Dedifferentiated amniotic fluid mesenchymal stem cell (primary cell): ENCODE data around the gene GABRA4.

Experiments used
- DNase-seq: peaks from one replicate; pipeline ENCODE4 v3.0.0-alpha.2; 2016; ENCODE audit errors: extremely low spot score

GABRA4 gene

DNA sequence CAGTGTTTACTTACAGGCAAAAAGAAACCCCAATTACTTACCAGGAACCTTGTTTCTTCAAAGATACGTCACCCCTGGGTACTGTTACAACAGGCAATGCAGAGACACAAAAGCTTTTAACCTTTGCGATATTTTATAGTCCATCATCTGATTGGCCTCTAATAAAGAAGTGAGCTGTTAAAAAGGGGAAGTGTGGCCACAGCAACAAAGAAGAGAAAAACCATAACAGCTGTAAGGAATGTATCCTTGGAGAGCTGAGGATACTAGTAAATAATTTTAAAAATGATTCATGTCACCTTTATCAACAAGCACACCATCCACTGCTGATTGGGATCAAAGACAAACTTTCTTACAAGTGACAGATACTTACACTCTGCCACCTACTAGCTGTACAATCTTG, 14.1 kb downstream of the GABRA4 start:
- no peak for DNase-seq

DNA sequence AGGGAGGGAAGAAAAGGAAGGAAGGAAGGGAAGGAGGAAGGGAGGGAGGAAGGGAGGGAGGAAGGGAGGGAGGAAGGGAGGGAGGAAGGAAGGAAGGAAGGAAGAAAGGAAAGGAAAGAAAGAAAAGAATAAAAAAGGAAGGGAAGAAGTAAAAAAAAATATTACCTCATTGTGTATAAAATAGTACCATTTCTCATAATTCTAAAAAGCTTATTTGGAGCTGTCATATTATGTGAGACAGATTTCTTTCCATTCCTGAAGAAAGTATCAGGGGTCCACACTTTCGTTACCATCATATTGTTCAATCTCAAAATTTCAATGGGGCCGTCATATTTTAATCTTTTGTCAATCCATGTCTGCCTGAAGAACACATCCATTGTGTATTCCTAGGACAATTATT, 16.1 kb downstream of the GABRA4 start:
- no peak for DNase-seq

DNA sequence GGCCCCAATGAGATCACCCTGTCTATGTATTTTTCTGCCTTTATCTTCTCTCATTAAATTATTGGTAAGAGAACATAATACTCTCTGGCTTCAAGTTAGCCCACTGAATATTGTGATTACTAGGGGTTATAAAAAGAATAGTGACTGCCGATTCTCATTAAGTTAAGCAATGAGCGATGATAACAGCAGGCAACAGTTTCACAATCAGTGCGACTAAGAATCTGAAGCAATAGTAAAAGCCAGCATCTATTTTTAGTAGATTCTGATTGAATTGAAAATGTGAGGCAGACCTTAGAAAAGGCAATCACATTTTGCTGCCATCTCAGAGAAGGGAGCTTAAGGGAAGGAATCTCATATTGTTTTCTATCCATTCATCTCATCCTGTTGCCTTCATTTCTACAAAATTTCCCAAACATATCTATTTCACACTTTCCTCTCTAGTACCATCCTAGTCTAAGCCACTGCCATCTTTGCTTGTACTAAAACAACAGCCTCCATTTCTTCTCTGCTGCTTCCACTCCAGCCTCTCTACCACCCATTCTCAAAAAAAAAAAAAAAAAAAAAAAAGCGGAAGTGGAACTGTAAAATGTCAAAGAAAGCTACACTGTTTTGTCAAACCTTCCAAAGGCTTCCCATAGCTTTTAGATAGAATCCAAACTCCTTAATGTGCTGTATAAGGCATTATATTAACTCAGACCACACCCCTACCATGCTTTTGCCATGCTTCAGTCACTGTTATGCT, 17.4 kb downstream of the GABRA4 start:
- DNase-seq = no peak

DNA sequence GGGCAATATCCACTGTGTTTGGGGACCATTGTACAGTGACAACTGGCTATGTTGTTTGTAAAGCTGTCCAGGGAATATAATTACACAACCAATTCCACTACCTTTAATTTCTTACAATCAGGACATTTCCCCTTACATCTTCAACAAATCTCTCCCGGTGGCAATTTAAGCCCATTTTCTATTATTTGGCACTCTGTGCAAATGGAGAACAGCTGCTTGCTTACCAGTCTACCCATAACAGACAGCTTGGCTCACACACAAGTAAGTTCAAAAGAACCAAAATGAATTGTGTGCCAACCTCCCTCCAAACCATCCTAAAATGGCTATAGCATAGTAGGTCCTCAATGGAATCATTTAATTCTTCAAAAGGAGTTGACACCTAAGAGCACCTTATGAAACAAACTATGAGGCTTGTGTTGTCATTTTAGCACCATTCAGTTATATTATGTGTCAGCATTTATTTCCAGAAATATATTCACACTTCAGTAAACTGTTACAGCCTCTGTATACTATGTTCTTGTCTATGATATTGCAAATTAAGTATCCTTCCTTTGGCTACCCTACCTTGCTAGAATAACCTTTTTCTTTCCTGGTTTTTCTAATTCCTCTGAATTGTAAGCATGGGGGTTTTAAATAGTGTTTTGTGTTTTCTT, 18.4 kb downstream of the GABRA4 start:
- DNase-seq = no peak

DNA sequence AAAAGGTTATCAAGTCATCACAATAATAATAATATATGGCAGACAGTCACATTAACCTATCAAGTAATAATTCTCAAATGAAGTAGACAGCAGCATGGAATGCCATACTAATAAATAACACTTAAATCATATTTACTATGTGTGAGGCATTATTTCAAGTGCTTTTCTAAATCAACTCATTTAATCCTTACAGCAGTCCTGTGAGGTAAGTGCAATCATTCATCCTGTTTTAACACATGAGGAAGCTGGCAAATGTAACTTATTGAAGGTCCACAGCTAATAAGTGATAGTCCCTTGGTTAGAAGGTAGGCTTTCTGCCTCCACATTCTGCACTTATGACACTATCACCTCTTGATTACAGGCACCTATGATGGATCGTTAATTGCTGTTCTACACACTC, 24.5 kb downstream of the GABRA4 start:
- DNase-seq = no peak

DNA sequence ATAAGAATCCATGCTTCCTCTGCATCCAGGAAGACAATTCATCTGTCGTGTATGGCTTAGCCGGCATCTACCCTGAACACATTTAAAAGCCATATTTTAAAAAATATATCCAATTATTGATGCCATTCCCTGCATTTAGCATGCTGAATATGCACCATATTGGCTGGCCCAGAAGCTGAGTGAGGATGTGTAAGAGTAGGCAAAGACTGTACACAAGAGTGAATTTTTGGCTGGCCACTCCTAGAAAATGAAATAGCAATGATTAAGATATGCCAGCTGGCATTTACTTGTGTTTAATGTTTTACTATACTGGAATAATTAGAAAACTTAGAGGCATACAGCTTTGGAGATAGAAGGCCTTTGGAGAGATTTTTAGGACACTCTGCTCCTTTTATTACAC, 25.8 kb downstream of the GABRA4 start:
- DNase-seq = no peak

DNA sequence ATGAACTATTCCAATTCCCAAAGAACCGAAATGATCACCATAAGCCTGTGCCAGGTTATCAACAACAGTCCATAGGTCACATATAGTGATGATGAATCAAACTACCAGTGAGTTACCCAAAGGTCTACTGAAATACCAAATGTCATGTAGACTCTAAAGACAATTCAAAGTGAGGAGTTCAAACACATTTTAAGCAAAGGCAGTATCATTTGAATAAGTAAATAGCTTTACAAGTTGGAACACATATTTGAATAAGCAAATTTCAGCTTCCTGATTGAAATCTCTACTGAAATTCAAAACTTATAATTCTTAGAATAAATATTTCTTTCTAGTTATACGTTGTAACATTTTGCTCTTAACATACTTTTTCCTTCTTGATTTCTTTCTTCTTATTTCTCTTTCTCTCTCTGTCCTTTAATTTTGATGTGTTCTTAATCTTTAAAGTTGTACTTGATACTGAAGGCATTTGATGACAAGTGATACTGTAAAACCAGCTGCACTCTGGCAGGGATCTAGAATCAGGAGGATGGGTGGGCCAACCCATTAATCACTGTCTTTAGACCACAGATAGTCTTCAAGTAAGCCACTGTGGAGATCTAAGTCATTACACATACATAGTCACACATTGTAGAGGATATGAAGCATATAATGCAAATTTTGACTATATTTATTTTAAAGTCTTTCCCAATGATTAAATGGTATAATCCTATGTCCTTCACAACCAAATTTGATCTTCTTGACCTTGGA, 34.5 kb downstream of the GABRA4 start:
- DNase-seq = no peak

DNA sequence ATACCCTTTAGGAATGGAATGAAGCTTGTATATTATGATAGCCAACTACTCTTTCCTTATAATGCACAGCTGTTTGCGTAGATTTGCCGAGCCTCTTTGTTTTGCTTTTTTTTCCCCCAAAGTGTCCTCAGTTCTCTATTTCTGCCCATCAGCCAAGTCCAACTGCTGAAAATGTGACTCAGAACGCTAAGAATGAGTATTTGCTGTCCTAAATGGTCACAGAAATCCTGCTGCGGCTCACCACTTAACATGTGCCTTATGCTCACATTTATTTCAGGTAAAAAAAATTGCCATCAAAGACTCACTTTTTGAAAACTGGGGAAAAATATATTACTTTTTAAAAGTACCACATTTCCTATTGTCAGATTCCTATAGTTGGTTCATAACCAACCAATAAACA, 36.9 kb downstream of the GABRA4 start:
- no peak for DNase-seq

DNA sequence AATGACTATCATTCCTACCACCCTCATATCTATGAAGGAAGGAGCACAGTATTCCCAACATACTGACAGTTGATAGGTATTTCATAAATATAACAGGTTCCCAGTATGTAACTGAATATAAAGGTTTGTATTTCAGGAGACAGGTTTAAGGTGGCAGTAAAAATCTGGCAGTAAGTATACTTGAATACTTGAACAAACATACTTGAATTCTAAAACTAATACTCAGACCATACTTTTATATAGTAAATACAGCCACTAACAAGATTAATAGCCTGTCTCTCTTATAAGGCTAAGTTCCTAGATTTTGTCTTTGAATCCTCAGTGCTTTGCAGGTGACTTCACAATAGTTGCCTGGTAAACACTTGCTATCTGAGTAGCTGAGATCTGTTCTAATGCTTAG, 37.8 kb downstream of the GABRA4 start:
- DNase-seq = no peak

DNA sequence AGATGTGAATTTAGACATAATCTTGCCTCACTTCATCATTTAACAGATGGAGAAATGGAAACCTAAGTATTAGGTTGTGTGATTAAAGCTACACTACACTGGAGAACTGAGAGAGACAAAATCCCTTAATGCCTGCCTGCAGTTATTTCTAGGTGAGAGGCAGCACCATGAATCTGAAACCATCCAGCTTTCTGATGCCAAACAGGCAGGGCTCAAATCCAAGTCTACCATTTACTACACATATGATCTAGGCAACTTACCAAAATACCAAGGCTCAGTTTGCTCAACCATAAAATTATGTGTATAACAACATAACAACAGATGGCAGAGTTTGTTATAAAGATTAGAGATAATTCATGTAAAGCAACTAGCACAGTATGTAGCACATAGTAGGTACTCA, 38.7 kb downstream of the GABRA4 start:
- DNase-seq = no peak

DNA sequence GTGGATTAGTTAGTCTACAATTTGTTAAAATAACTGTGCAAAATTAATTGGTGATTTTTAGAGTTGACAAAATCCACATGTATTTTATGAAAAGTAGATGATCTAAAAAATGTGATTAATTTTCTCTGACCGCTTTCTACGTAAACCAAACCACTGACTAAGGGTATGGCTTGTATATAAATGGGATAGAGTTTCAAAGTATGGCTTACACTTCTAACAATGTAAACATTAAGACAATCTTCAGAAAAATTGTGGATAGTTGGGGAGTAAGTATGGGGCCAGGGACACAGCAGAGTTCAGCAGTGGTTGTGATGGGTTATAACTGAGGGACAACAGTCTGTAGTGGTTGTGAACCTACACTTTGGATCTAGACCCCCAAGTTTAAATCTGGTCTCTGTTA, 39.8 kb downstream of the GABRA4 start:
- DNase-seq = no peak

DNA sequence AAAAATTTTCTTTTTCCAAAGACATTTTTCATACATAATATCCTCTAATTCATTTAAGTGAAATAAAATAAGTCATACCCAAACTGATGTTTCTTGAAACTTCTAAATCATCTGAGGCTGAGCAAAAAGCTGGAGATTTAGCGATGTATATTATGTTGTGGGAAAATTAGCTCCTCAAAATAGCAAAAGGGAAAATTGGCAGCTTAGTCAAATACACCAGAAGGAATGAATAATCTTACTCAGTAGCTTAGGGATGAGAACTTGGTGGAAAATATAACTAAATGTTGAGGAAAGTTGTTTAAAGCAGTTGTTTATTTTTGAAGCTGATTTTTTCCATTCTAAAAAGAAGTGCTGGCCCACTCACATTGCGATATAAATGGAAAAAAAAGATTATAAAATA, 40.9 kb downstream of the GABRA4 start:
- no peak for DNase-seq

DNA sequence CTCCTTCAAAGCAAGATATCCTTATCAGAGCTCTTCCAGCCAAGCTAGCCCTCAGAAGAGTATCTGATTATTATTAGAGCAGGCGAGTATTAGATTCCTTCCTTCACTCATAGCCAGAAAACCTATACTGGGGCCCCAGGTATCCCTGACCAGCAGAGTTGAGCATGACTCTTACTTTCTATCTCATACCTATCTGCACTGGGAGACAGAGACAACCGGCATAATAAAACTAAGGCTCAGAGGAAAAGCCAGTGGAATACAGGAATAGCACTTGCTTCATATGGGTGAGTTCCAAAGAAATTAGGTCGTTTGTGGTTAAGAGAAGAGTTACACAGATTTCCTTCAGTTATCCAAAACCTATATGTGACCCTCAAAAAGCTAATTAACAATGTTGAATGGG, 42.6 kb downstream of the GABRA4 start:
- no peak for DNase-seq

DNA sequence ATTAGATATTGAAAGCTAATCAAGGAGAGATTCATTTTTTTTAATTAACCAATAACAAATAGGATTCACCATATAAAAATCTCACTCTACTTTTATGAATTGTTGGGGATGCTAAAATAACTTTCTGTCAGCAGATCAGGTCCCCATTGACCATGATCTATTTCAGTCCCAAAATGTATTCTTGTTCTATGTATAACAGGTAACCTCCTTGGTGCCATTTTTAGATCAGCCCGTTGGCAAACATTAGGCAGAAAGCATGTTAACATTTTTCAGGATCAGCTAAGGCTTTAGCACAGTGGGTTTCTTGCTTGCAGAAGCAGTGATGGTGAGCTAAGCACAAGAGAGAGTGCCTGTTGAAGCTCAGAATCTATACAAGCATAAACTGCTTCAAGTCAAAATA, 43.6 kb downstream of the GABRA4 start:
- DNase-seq = no peak

DNA sequence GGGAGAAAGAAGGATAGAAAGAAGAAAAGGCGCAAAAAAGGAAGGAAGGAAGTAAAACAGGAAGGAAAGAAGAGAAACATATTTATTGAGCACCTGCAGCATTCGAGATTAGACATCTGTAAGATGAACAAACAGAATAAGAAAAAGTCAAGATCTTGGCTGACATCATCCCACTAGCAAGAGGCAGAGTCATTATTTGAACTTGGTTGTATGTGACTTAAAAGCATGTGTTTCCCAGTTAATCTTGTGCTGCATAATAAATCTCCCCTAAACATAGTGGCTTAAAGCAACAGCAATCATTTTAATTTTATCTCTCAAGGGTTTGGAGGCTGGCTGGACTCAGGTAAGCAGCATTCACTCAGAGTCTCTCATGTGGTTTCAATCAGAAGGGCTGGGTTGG, 45.8 kb downstream of the GABRA4 start:
- no peak for DNase-seq

DNA sequence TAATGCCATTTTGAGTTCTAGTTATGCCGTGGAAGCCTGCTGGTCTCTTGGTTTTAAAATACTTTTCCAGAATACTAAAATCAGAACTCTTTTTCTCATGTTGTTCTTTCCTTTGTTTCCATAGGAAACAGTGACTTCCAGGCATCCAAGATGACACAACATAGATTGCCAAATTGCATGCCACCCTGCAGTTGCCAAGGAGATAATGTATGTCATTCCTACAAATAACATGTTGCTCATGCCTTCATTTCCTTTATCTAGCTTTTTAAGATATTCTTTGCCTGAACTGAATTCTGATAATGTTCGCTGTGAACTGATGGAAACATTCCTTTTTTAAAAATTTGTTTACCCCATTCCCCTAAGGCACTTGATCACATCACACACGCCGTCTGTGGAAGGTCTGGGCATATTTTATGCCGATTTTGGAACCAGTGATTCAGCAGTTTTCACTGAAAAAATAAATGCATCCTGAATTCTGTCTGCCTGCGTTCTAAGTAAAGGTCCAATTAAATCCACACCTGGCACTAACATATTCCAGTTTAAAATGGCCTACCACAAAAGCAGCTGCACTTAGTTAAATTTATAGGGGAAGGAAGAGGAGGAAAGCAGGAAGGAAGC, 46.4 kb downstream of the GABRA4 start:
- DNase-seq = peak; percentile 80

DNA sequence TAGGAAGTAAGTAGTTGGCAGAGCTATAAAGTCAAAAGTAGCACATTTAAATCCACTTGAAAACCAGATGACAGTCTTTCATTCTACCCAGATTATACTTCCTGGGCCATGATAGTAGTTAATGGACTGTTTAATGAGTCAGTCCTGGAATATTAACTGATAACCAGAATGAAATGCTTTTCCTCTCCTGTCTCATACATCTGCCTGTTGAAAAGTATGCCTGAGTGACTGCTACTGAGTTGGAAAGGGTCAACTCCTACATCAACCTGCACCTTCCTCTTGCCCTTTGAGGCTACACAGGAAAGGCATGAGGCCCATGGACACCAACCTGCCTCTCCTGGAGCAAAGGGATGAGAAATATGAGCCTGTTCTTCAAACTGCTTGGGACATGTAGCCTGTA, 48.3 kb downstream of the GABRA4 start:
- DNase-seq = no peak

DNA sequence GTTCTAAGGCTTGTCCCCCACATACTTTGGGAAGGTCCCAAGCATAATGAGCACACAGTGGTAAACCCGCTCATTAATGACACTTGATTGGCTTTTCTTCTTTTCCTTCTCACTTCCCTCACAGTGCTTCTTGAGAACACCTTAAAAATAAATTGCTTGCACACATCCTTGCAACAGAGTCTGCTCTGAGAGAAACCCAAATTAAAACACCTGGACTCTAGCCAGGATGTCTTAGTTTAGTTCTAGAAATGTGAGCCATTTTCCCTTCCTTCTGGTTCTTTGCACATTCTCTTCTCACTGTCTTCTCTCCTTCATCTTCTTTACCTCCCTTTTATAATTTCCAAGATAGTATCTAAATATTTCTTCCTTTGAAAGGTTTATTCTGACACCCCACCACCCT, 49.0 kb downstream of the GABRA4 start:
- no peak for DNase-seq

DNA sequence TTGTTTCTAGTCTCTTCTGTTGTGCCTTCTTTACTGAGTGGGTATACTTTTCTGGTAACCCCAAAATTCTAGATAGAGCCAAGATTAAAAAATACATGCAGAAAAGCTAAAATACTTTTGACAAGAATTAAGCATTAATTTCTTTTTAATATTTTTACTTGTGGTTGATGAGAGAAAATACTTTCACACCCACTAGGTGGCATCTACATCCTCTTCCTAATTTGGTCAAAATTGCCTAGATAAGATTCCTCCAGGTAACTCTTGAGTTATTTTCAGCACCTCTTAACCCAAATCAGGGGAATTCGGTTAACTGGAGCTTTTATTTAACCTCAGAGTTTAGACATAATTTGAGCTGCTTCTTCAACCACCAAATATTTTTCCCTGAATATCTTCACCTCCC, 55.9 kb downstream of the GABRA4 start:
- DNase-seq = no peak

DNA sequence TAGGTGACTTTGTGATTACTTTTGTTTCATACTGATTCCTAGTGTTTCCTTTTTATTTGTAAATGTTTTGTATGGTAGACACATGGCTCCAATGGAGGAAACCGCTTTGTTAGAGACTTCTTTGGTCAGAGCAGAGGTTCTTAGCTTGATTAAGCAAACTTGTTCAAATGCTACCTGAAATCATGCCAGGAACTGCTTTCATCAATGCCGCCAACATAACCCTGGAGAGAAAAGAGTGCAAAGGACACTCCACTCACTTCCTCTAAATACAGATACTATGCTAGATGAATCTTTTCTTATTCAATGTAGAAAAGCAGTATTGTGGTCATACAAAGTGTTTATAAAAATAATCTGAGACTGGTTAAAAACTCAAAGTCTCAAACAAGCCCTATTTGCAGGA, 58.7 kb downstream of the GABRA4 start:
- DNase-seq = no peak

DNA sequence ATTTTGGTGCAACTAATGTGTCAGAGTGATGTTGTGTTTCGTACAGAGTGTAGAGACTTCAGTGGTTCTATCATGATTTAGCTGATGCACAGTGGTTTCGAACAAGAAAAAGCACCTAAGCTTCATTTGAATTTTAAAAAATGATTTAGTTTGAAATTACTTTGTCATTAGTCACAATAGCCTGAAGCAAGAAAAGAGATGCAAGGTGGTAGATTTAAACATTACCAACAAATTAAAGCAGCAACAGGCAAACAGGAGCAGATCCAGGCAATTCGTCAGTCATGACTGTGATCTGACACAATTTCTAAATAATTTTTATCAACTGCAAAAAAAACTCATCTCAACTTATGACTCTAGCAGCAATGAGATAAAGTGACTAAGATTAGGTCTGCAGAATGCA, 59.7 kb downstream of the GABRA4 start:
- DNase-seq = no peak

DNA sequence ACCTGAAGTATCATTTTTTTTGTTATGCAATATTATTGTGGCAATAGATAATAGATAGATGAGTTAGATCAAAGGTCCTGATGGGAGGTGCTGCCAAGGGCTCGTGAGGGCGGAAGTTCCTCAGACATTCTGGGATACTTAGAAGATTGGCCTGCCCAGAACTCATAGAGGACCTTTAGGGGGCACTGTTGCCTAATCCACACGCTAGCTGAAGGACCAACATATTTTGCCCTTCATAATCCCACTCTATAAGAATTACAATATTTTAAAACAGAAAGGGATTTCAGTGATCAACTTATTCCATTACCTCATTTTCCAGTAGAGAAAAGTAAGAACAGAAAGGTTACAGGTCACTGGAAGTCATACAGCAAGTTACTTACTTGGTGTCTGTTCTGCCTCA, 61.4 kb downstream of the GABRA4 start:
- peak; percentile 26 for DNase-seq

DNA sequence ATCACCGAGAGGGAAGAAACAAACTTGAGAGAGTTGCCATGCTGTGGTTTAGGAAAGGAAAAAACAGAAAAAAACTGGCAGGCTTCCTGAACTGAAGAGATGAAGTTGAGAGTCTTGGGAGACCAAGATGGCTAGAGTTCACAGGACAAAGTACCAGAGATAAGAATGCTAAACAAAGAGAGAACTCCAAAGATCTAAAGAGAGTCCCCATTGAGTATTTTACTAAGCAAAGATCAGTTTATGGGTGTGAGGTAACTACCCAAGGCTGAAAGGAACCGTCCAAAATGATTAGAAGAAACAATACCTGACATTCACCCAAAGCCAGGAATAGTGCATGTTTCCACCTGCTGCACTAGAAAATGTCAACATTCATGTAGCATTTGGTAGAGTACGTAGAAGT, 62.5 kb downstream of the GABRA4 start:
- DNase-seq = no peak
